Measurements from ENCODE around the gene CYB561.

CYB561 gene

DNA sequence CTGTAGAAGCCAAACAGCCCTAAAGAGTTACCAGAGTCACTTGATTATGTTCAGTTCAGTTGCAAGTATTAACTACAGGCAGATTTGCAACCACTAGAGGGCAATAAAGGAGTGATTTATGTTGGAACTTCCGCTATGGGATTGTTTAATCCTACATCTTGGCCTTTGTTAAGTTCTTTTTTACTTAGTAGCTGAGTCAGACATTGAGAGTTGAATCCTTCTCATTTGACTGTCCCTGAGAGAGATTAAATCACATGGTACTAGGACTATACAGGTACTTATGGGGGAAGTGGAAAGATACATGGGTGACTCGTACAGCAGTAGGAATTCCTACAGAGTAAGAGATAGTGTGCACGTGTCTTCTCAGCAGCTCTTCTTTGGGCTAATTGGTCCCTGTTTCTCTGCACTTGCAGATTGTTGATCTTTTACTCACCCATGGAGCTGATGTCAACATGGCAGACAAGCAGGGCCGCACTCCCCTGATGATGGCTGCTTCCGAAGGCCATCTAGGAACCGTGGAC, 40.3 kb downstream of the CYB561 start:
- DNase-seq, result peak; percentile 56

DNA sequence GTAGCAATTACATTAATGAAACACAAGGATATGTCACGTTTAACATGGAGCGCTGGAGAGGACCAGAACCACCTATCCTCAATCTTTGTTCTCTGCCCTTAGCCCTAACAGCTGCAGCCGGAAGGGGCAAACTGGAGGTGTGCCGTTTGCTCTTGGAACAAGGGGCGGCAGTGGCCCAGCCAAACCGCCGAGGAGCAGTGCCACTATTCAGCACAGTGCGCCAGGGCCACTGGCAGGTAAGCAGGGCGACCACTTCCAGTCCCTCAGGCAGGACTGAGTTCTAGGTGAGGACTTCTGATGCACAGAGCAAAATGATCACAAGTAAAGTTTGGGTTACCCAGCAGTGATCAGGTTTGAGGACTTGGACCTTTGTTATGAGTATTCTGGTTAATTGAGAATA, 41.1 kb downstream of the CYB561 start:
- no peak for DNase-seq

DNA sequence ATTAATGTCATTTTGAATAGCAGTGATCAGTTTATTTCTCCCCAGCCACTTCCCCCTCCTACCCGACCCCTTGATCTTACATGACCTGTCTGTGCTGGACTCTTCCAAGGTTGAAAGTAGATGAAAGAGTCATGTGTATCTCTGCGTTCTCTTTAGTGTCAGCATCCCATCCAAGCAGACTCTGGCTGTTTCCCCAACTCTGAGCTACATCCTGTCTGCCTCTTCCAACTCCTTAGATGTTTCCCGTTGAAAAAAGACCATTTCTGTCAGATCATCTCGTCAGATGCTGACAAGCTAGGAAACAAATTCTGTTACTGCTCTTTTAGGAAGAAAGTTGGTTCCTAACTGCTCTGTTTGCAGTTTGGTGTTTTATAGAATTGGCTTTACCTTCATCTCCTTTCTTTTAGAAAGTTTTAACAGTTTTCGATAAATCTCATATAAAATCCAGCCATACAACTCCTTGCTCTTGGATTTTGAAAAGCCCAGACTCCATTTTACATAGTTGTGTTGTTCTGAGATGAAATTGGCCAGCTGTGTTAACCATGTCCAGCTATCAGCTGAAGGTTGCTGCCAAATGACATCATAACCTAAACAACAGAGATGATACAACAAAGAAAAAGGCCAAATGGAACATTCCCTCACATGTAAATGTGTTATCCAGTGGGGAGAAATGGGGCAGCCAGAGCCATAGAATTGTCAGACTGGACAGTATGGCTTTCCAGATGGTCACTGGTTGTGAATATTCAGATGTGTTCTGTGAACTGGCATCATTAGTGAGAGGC, 43.5 kb downstream of the CYB561 start:
- no peak for DNase-seq

DNA sequence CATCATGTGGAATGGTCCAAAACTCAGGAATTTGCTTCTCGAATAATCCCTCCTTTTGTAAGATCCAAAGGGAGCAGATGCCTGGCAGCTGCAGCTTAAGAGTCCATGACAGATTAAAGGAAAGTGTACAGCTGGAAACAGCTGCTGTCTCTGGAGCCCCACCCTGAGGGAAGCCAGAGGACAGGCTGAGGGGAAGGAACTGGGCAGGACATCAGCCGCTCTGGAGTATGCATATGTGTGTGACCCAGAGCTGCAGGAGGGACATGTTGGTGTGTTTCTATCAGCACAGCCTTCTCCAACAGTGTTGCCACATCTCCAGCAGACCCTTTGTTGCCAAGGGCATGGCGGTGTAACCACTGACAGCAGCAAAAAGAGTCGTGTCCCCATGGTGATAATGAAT, 46.2 kb downstream of the CYB561 start:
- no peak for DNase-seq

DNA sequence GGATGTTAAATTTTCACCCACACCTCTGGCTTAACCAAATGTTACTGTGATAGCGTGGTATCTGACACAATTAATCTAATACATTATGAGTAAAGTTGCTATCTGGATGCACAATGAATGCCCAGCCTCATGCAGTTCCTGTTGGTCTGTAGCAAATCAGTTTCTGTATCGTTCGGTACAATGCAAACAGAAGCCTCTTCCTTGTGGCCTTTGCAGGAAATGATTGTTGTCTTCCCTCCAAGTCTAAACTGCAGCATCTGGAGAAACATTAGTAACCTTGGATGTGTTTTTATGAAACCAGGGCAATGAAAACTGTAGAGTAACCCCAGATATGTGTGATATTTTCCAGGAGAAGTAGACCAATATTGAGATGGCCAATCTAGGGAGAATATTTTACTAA, 46.8 kb downstream of the CYB561 start:
- DNase-seq, result no peak

DNA sequence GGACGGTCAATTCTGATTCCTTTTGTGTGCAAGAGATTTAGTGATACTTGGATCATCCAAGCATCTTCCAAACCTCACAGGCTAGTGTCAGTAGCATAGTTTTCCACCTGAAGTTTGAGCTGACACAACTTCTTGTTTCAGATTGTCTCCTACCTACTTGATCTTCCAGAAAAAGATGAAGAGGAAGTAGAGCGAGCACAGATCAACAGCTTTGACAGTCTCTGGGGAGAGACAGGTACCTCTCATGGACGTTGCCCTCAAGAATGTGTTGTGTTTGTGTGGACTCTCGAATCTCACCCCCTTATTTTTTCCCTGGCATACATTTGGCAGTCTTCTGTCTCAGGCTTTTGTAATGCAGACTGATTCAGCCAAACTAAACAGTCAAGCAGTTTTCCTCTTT, 47.4 kb downstream of the CYB561 start:
- DNase-seq, result no peak

DNA sequence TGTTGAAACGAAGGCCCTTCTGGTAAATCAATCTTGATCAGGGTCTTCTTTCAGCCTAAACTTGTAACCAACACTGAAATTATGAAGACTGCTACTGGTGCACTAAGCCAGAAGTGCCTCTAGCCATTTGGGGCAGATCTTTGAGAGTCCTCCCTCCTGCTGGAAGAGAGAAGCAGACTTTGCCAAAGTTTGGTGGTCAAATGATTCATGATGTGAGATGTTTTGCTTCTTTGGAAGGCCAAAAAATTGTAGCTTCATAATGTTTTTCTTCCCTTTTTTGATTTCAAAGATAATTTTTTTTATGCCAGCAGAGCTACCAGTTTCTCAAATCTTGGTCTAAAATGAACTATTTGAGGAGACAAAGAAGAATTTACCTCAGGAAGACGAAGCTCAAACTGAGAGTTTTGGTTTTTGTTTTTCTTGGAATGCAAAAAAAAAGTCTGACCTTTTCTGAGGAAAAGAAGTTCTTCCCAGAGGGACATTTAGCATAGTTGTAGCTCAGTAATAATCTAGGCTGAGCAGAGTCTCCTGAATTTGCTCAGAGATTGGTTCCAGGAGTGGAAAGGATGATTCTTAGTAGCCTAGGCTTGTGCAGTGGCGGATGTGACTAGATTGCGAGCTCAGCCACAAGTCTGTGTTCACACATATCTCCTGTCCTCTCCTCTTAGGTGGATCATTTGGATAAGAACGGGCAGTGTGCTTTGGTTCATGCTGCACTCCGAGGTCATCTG, 50.9 kb downstream of the CYB561 start:
- peak; percentile 35 for DNase-seq

DNA sequence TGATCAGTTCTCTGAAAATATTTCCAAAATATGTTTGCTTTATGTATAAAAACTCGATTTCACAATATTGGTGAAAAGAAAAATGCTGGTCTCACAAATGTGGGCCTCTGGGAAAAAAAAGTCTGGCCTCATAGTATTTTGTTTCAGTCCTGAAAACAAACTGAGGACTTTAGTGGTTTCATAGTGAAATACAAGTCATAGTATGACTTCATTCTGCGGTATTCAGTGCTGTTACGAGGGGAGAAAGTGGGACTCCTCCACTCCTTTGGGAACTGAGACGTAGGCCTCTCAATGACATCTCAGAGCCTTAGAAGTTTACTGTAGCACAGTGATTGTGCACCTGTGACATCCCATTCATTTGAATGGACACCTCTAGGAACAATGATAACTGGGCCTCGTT, 56.0 kb downstream of the CYB561 start:
- peak; percentile 9 for DNase-seq

DNA sequence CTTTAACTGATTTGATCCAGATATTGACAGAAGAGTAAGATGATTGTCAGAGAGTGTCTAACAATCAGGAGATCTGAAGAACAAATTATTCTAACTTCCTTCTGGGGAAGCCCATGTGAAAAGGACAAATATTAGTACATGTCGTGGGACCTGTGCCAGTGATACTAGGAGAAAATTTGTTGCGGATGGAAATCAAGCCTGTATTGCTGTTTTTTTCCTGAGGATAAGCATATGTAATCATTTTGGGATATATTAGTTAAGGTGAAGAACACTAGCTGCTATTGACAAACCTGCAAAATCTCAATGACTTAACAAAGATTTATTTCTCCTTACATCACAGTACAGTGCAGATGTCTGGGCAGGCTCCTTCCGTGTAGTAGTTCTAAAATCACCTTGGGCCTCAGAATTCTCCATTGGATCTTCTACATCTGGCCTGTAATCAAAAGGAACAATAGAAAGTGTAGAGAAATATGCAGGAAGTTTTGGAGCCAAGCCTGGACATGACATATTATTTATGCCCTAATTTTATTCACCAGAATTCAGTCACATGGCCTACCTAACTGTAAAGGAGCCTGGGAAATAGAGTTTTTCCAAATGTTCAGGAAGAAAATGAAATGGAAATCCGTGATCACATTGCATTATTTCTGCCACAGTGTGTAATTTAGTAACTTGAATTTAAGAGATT, 58.3 kb downstream of the CYB561 start:
- DNase-seq, result no peak

DNA sequence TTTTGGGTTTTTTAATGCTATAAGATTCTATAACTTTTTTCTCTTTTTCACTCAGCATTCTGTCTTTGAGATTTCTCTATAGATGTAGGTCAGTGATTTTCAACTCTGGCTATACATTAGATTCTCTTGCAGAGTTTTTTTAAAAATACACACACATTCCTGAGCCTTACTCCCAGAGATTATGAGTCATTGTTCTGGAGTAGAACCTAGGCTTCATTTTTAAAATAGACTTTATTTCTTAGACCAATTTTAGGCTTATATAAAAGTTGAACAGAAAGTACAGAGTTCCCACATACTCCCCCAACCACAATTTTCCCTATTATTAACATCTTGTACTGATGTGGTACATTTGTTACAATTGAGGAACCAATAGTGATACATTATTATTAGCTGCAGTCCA, 63.3 kb downstream of the CYB561 start:
- DNase-seq, result no peak

Data from activated CD4-positive, alpha-beta T cell treated with anti-CD3 and anti-CD28 coated beads, Interleukin-10, Interleukin-2, amounts not matched to agents 100 ng/mL and 50 ng/mL, durations not matched to agents 16 hours and 8 hours (primary cell).